HepG2 (cell line): ENCODE results near the gene FAM174C. TPM values are rescaled to one million over a fixed set of nuclear protein-coding genes. Genes with fewer than 3 reads are reported as not detected.

Source experiments
- RXRB ChIP-seq: IDR thresholded peaks from 2 replicates; pipeline ENCODE4 v1.6.1; 2016; ENCODE audit warnings: borderline replicate concordance, missing genetic modification reagents, missing compliant biosample characterization
- SATB2 ChIP-seq: sonication (generic); formaldehyde crosslinking; IDR thresholded peaks from 2 replicates; pipeline ENCODE4 v1.5.0; 2020; ENCODE audit warnings: missing genetic modification reagents
- SP2 ChIP-seq: sonication (generic); formaldehyde crosslinking; IDR thresholded peaks from 2 replicates; pipeline ENCODE4 v1.5.1; 2020; ENCODE audit warnings: mild to moderate bottlenecking, missing genetic modification reagents
- TARDBP ChIP-seq: sonication (generic); formaldehyde crosslinking; IDR thresholded peaks from 2 replicates; pipeline ENCODE4 v1.8.0; 2022; ENCODE audit warnings: mild to moderate bottlenecking, missing genetic modification reagents
- ZNF678 ChIP-seq: sonication (generic); formaldehyde crosslinking; IDR thresholded peaks from 2 replicates; pipeline ENCODE4 v1.4.0; 2020; ENCODE audit warnings: mild to moderate bottlenecking, missing genetic modification reagents
- ZNF879 ChIP-seq: sonication (generic); formaldehyde crosslinking; IDR thresholded peaks from 2 replicates; pipeline ENCODE4 v1.8.1; 2023; ENCODE audit warnings: missing genetic modification reagents
- polyA plus RNA-seq, 8 experiments: library from polyadenylated mRNA; depleted of rRNA in 3 of 8; stranded (reverse) in 7 of 8; unstranded in 1 of 8; fragments of >200 nt; fragmentation: Illumina TruSeq in 4 of 8; extraction: Trizol in 4 of 8; gene quantifications; 2 replicates each; pipeline versions ENCODE4 v1.2.1 to v1.2.3, GENCODE V29; 2011 to 2016; ENCODE audit warnings: low read depth in 4 of 8, missing spikeins in 1 of 8, mixed read lengths in 1 of 8; ENCODE audit not compliant: insufficient read depth in 1 of 8
- total RNA-seq, 5 experiments: library from RNA; depleted of rRNA; stranded (reverse); fragments of >200 nt; fragmentation: Illumina TruSeq; extraction: Trizol; gene quantifications; 2 replicates each; pipeline ENCODE4 v1.2.3, GENCODE V29; 2016; ENCODE audit warnings: low read depth in 1 of 5
- TF ChIP-seq, protein P1 (sequence below): sonication (generic); formaldehyde crosslinking; IDR thresholded peaks from 2 replicates; pipeline ENCODE4 v1.4.0; 2020; ENCODE audit warnings: missing genetic modification reagents
- TF ChIP-seq, protein P2 (sequence below): sonication (generic); formaldehyde crosslinking; IDR thresholded peaks from 2 replicates; pipeline ENCODE4 v1.9.0; 2022; ENCODE audit warnings: low read depth, missing genetic modification reagents
- TF ChIP-seq, protein P3 (sequence below): sonication (generic); formaldehyde crosslinking; IDR thresholded peaks from 2 replicates; pipeline ENCODE4 v1.8.0; 2022; ENCODE audit warnings: mild to moderate bottlenecking, missing genetic modification reagents, moderate library complexity
- TF ChIP-seq, protein P4 (sequence below): sonication (generic); formaldehyde crosslinking; IDR thresholded peaks from 2 replicates; pipeline ENCODE4 v1.5.0; 2020; ENCODE audit warnings: mild to moderate bottlenecking, missing genetic modification reagents, borderline replicate concordance
- TF ChIP-seq, protein P5 (sequence below): sonication (generic); formaldehyde crosslinking; IDR thresholded peaks from 2 replicates; pipeline ENCODE4 v1.5.0; 2020; ENCODE audit warnings: missing genetic modification reagents
- TF ChIP-seq, protein P6 (sequence below): sonication (generic); formaldehyde crosslinking; IDR thresholded peaks from 2 replicates; pipeline ENCODE4 v1.4.0; 2020; ENCODE audit warnings: missing genetic modification reagents, low read depth, mild to moderate bottlenecking, borderline replicate concordance

Gene FAM174C
- total and polyA plus RNA-seq, 2 of the 13 experiments (the other 11 are each of a cell fraction or from before 2014, with no cell fraction given), result 19.5 to 31.3 TPM

DNA sequence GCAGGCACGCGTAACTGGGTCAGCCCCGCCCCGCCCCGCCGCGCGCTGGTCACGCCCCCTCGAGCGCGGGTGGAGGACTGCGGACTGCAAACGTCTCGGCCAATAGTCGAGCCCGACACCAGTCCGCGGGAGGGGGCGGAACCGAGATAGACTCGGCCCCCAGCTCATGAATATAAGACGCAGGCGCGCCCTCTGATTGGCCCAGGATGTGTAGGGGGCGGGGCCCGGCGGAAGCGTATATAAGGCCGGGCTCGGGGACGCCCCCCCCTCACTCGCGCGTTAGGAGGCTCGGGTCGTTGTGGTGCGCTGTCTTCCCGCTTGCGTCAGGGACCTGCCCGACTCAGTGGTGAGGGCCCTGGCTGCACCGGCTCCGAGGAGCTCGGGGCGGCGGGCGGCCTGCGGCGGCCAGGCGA is 6.3 kb upstream of the FAM174C start, which contains the start of gene CIRBP (continued):
- TF ChIP-seq, protein P1, sequence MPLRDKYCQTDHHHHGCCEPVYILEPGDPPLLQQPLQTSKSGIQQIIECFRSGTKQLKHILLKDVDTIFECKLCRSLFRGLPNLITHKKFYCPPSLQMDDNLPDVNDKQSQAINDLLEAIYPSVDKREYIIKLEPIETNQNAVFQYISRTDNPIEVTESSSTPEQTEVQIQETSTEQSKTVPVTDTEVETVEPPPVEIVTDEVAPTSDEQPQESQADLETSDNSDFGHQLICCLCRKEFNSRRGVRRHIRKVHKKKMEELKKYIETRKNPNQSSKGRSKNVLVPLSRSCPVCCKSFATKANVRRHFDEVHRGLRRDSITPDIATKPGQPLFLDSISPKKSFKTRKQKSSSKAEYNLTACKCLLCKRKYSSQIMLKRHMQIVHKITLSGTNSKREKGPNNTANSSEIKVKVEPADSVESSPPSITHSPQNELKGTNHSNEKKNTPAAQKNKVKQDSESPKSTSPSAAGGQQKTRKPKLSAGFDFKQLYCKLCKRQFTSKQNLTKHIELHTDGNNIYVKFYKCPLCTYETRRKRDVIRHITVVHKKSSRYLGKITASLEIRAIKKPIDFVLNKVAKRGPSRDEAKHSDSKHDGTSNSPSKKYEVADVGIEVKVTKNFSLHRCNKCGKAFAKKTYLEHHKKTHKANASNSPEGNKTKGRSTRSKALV (CRISPR knock-in tag), result 0 out of 2 replicates have a peak, but pooled peaks have one; percentile 18
- TF ChIP-seq SP2 (CRISPR knock-in tag), result peak; percentile 70
- TF ChIP-seq, protein P2, sequence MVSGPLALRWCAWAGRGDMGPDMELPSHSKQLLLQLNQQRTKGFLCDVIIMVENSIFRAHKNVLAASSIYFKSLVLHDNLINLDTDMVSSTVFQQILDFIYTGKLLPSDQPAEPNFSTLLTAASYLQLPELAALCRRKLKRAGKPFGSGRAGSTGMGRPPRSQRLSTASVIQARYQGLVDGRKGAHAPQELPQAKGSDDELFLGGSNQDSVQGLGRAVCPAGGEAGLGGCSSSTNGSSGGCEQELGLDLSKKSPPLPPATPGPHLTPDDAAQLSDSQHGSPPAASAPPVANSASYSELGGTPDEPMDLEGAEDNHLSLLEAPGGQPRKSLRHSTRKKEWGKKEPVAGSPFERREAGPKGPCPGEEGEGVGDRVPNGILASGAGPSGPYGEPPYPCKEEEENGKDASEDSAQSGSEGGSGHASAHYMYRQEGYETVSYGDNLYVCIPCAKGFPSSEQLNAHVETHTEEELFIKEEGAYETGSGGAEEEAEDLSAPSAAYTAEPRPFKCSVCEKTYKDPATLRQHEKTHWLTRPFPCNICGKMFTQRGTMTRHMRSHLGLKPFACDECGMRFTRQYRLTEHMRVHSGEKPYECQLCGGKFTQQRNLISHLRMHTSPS (CRISPR knock-in tag), result no peak
- TF ChIP-seq ZNF678 (CRISPR knock-in tag), result no peak
- TF ChIP-seq, protein P3, sequence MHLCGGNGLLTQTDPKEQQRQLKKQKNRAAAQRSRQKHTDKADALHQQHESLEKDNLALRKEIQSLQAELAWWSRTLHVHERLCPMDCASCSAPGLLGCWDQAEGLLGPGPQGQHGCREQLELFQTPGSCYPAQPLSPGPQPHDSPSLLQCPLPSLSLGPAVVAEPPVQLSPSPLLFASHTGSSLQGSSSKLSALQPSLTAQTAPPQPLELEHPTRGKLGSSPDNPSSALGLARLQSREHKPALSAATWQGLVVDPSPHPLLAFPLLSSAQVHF (CRISPR knock-in tag), result no peak
- no peak for TF ChIP-seq SATB2 (CRISPR knock-in tag)
- TF ChIP-seq, protein P4, sequence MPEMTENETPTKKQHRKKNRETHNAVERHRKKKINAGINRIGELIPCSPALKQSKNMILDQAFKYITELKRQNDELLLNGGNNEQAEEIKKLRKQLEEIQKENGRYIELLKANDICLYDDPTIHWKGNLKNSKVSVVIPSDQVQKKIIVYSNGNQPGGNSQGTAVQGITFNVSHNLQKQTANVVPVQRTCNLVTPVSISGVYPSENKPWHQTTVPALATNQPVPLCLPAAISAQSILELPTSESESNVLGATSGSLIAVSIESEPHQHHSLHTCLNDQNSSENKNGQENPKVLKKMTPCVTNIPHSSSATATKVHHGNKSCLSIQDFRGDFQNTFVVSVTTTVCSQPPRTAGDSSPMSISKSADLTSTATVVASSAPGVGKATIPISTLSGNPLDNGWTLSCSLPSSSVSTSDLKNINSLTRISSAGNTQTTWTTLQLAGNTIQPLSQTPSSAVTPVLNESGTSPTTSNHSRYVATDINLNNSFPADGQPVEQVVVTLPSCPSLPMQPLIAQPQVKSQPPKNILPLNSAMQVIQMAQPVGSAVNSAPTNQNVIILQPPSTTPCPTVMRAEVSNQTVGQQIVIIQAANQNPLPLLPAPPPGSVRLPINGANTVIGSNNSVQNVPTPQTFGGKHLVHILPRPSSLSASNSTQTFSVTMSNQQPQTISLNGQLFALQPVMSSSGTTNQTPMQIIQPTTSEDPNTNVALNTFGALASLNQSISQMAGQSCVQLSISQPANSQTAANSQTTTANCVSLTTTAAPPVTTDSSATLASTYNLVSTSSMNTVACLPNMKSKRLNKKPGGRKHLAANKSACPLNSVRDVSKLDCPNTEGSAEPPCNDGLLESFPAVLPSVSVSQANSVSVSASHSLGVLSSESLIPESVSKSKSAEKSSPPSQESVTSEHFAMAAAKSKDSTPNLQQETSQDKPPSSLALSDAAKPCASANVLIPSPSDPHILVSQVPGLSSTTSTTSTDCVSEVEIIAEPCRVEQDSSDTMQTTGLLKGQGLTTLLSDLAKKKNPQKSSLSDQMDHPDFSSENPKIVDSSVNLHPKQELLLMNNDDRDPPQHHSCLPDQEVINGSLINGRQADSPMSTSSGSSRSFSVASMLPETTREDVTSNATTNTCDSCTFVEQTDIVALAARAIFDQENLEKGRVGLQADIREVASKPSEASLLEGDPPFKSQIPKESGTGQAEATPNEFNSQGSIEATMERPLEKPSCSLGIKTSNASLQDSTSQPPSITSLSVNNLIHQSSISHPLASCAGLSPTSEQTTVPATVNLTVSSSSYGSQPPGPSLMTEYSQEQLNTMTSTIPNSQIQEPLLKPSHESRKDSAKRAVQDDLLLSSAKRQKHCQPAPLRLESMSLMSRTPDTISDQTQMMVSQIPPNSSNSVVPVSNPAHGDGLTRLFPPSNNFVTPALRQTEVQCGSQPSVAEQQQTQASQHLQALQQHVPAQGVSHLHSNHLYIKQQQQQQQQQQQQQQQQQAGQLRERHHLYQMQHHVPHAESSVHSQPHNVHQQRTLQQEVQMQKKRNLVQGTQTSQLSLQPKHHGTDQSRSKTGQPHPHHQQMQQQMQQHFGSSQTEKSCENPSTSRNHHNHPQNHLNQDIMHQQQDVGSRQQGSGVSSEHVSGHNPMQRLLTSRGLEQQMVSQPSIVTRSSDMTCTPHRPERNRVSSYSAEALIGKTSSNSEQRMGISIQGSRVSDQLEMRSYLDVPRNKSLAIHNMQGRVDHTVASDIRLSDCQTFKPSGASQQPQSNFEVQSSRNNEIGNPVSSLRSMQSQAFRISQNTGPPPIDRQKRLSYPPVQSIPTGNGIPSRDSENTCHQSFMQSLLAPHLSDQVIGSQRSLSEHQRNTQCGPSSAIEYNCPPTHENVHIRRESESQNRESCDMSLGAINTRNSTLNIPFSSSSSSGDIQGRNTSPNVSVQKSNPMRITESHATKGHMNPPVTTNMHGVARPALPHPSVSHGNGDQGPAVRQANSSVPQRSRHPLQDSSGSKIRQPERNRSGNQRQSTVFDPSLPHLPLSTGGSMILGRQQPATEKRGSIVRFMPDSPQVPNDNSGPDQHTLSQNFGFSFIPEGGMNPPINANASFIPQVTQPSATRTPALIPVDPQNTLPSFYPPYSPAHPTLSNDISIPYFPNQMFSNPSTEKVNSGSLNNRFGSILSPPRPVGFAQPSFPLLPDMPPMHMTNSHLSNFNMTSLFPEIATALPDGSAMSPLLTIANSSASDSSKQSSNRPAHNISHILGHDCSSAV (CRISPR knock-in tag), result no peak
- peak; percentile 20; the same call in 1 of the 2 replicates for TF ChIP-seq RXRB
- no peak for TF ChIP-seq TARDBP (CRISPR knock-in tag)
- TF ChIP-seq ZNF879, result no peak
- TF ChIP-seq, protein P5, sequence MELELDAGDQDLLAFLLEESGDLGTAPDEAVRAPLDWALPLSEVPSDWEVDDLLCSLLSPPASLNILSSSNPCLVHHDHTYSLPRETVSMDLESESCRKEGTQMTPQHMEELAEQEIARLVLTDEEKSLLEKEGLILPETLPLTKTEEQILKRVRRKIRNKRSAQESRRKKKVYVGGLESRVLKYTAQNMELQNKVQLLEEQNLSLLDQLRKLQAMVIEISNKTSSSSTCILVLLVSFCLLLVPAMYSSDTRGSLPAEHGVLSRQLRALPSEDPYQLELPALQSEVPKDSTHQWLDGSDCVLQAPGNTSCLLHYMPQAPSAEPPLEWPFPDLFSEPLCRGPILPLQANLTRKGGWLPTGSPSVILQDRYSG (CRISPR knock-in tag), result no peak
- TF ChIP-seq, protein P6, sequence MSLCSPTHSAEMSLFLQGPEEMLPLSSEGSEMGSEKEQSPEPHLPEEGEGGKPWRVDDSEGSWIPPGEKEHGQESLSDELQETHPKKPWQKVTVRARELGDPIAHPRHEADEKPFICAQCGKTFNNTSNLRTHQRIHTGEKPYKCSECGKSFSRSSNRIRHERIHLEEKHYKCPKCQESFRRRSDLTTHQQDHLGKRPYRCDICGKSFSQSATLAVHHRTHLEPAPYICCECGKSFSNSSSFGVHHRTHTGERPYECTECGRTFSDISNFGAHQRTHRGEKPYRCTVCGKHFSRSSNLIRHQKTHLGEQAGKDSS, result no peak; the same call in 1 of the 2 replicates
